HepG2 (cell line): Measurements from ENCODE around the gene SCGB1C2. TPM values are rescaled to one million over a fixed set of nuclear protein-coding genes. Genes with fewer than 3 reads are reported as not detected.
A peak's percentile ranks its signal among the peaks of the same experiment; 100 is the strongest.

Experiments used
- AGO1 ChIP-seq: fragments of 200-400 bp; formaldehyde crosslinking; IDR thresholded peaks from 2 replicates; pipeline ENCODE4 v1.6.1; 2017; ENCODE audit warnings: mild to moderate bottlenecking, low read depth, low read length, moderate library complexity; ENCODE audit not compliant: poor library complexity, severe bottlenecking
- BHLHE40 ChIP-seq: IDR thresholded peaks from 2 replicates; pipeline ENCODE4 v1.6.1; 2011; ENCODE audit warnings: low read length, improper control_type of control experiment
- CBFB ChIP-seq: sonication (generic); formaldehyde crosslinking; IDR thresholded peaks from 2 replicates; pipeline ENCODE4 v1.4.0; 2020; ENCODE audit warnings: missing genetic modification reagents
- DR1 ChIP-seq: sonication (generic); formaldehyde crosslinking; IDR thresholded peaks from 2 replicates; pipeline ENCODE4 v1.8.0; 2021; ENCODE audit warnings: mild to moderate bottlenecking, missing genetic modification reagents, inconsistent platforms
- ETV6 ChIP-seq: sonication (generic); formaldehyde crosslinking; conservative IDR thresholded peaks from 2 replicates; pipeline ENCODE4 v1.4.0; 2020; ENCODE audit warnings: missing genetic modification reagents
- GLI4 ChIP-seq: sonication (generic); formaldehyde crosslinking; IDR thresholded peaks from 2 replicates; pipeline ENCODE4 v1.5.1; 2020; ENCODE audit warnings: missing genetic modification reagents, mild to moderate bottlenecking, moderate library complexity, borderline replicate concordance
- HNF4A ChIP-seq: sonication (generic); formaldehyde crosslinking; IDR thresholded peaks from 2 replicates; pipeline ENCODE4 v1.4.0; 2020; ENCODE audit warnings: missing genetic modification reagents
- HNRNPK ChIP-seq: fragments of 200-400 bp; formaldehyde crosslinking; IDR thresholded peaks from 2 replicates; pipeline ENCODE4 v1.6.1; 2018; ENCODE audit warnings: low read length, low read depth, moderate library complexity, mild to moderate bottlenecking; ENCODE audit not compliant: poor library complexity, severe bottlenecking
- IKZF1 ChIP-seq: fragments of 450-650 bp; IDR thresholded peaks from 2 replicates; pipeline ENCODE4 v1.7.1; 2016
- MIER3 ChIP-seq: IDR thresholded peaks from 2 replicates; pipeline ENCODE4 v1.6.1; 2016; ENCODE audit warnings: missing compliant biosample characterization, borderline replicate concordance
- NKX3-1 ChIP-seq: sonication (generic); formaldehyde crosslinking; IDR thresholded peaks from 2 replicates; pipeline ENCODE4 v1.5.0; 2020; ENCODE audit warnings: missing genetic modification reagents
- NR1H2 ChIP-seq: sonication (generic); formaldehyde crosslinking; IDR thresholded peaks from 2 replicates; pipeline ENCODE4 v1.8.1; 2022; ENCODE audit warnings: low read depth, missing genetic modification reagents, borderline replicate concordance
- PBX2 ChIP-seq: IDR thresholded peaks from 2 replicates; pipeline ENCODE4 v1.6.1; 2016; ENCODE audit warnings: control low read depth
- PRPF4 ChIP-seq: fragments of 200-400 bp; formaldehyde crosslinking; IDR thresholded peaks from 2 replicates; pipeline ENCODE4 v1.6.1; 2016; ENCODE audit warnings: low read length, low read depth; ENCODE audit not compliant: poor library complexity, severe bottlenecking
- RCOR2 ChIP-seq: IDR thresholded peaks from 2 replicates; pipeline ENCODE4 v1.6.1; 2016; ENCODE audit warnings: missing biosample characterization, missing genetic modification reagents
- RFX1 ChIP-seq: fragments of 450-650 bp; IDR thresholded peaks from 2 replicates; pipeline ENCODE4 v1.6.1; 2017
- RXRB ChIP-seq: IDR thresholded peaks from 2 replicates; pipeline ENCODE4 v1.6.1; 2016; ENCODE audit warnings: borderline replicate concordance, missing genetic modification reagents, missing compliant biosample characterization
- SIN3B ChIP-seq: fragments of 150-350 bp; IDR thresholded peaks from 2 replicates; pipeline ENCODE4 v1.6.1; 2014; ENCODE audit warnings: low read length
- SOX6 ChIP-seq, 2 experiments: fragments of 450-650 bp in 1 of 2; sonication (generic) in 1 of 2; formaldehyde crosslinking in 1 of 2; IDR thresholded peaks; 2 replicates each; pipeline versions ENCODE4 v1.4.0 to v1.6.1; 2017 to 2020; ENCODE audit warnings: antibody characterized with exemption in 1 of 2, mild to moderate bottlenecking in 1 of 2, missing genetic modification reagents in 1 of 2
- SP4 ChIP-seq: sonication (generic); formaldehyde crosslinking; IDR thresholded peaks from 2 replicates; pipeline ENCODE4 v1.8.1; 2023; ENCODE audit warnings: mild to moderate bottlenecking, missing genetic modification reagents
- TFDP1 ChIP-seq: IDR thresholded peaks from 2 replicates; pipeline ENCODE4 v1.6.1; 2016; ENCODE audit warnings: missing compliant biosample characterization, missing genetic modification reagents, borderline replicate concordance
- THAP11 ChIP-seq: IDR thresholded peaks from 2 replicates; pipeline ENCODE4 v1.6.1; 2016; ENCODE audit warnings: missing biosample characterization, missing genetic modification reagents
- ZBTB38 ChIP-seq: sonication (generic); formaldehyde crosslinking; IDR thresholded peaks from 2 replicates; pipeline ENCODE4 v1.5.1; 2020; ENCODE audit warnings: mild to moderate bottlenecking, missing genetic modification reagents
- ZBTB7A ChIP-seq: sonication (generic); formaldehyde crosslinking; IDR thresholded peaks from 2 replicates; pipeline ENCODE4 v1.8.0; 2022; ENCODE audit warnings: mild to moderate bottlenecking, missing genetic modification reagents
- ZMYM4 ChIP-seq: sonication (generic); formaldehyde crosslinking; IDR thresholded peaks from 2 replicates; pipeline ENCODE4 v1.8.1; 2023; ENCODE audit warnings: mild to moderate bottlenecking, missing genetic modification reagents
- ZNF121 ChIP-seq: sonication (generic); formaldehyde crosslinking; IDR thresholded peaks from 2 replicates; pipeline ENCODE4 v1.5.0; 2020; ENCODE audit warnings: mild to moderate bottlenecking, missing genetic modification reagents
- ZNF251 ChIP-seq: sonication (generic); formaldehyde crosslinking; IDR thresholded peaks from 2 replicates; pipeline ENCODE4 v1.9.0; 2021; ENCODE audit warnings: mild to moderate bottlenecking, missing genetic modification reagents
- ZNF30 ChIP-seq: sonication (generic); formaldehyde crosslinking; IDR thresholded peaks from 2 replicates; pipeline ENCODE4 v1.5.0; 2020; ENCODE audit warnings: mild to moderate bottlenecking, missing genetic modification reagents
- ZNF431 ChIP-seq: sonication (generic); formaldehyde crosslinking; IDR thresholded peaks from 2 replicates; pipeline ENCODE4 v1.9.0; 2022; ENCODE audit warnings: missing genetic modification reagents, low read depth, mild to moderate bottlenecking, borderline replicate concordance
- ZNF44 ChIP-seq: sonication (generic); formaldehyde crosslinking; IDR thresholded peaks from 2 replicates; pipeline ENCODE4 v1.5.1; 2020; ENCODE audit warnings: mild to moderate bottlenecking, missing genetic modification reagents
- ZNF7 ChIP-seq: IDR thresholded peaks from 2 replicates; pipeline ENCODE4 v1.6.1; 2016; ENCODE audit warnings: missing biosample characterization, missing genetic modification reagents
- ZNF713 ChIP-seq: sonication (generic); formaldehyde crosslinking; IDR thresholded peaks from 2 replicates; pipeline ENCODE4 v1.4.0; 2020; ENCODE audit warnings: mild to moderate bottlenecking, missing genetic modification reagents
- ZNF782 ChIP-seq: sonication (generic); formaldehyde crosslinking; IDR thresholded peaks from 2 replicates; pipeline ENCODE4 v1.4.0; 2020; ENCODE audit warnings: missing genetic modification reagents, mild to moderate bottlenecking, borderline replicate concordance
- ZSCAN20 ChIP-seq: sonication (generic); formaldehyde crosslinking; IDR thresholded peaks from 2 replicates; pipeline ENCODE4 v1.4.0; 2020; ENCODE audit warnings: missing genetic modification reagents, mild to moderate bottlenecking, borderline replicate concordance
- polyA plus RNA-seq, 8 experiments: library from polyadenylated mRNA; depleted of rRNA in 3 of 8; stranded (reverse) in 7 of 8; unstranded in 1 of 8; fragments of >200 nt; fragmentation: Illumina TruSeq in 4 of 8; extraction: Trizol in 4 of 8; gene quantifications; 2 replicates each; pipeline versions ENCODE4 v1.2.1 to v1.2.3, GENCODE V29; 2011 to 2016; ENCODE audit warnings: low read depth in 4 of 8, missing spikeins in 1 of 8, mixed read lengths in 1 of 8; ENCODE audit not compliant: insufficient read depth in 1 of 8
- total RNA-seq, 5 experiments: library from RNA; depleted of rRNA; stranded (reverse); fragments of >200 nt; fragmentation: Illumina TruSeq; extraction: Trizol; gene quantifications; 2 replicates each; pipeline ENCODE4 v1.2.3, GENCODE V29; 2016; ENCODE audit warnings: low read depth in 1 of 5

The SCGB1C2 gene
- total and polyA plus RNA-seq, 2 of the 13 experiments (the other 11 are each of a cell fraction or from before 2014, with no cell fraction given), result not detected

GRCh38 chr17:151004-151403 lies 13.6 kb downstream of the SCGB1C2 start (continued):
- TF ChIP-seq RXRB (CRISPR knock-in tag) (0 out of 2 replicates have a peak, but pooled peaks have one; percentile 22), ZNF30 (no peak), CBFB (CRISPR knock-in tag) (no peak), ZNF121 (peak; percentile 97), ZNF44 (no peak), DR1 (no peak), AGO1 (no peak), RCOR2 (CRISPR knock-in tag) (no peak), SOX6 (IDR thresholded peaks at IDR 0.05) (no peak), SOX6 (CRISPR knock-in tag; IDR thresholded peaks at IDR 0.05) (peak; percentile 24; the same call in 1 of the 2 replicates), THAP11 (no peak), BHLHE40 (no peak), PBX2 (CRISPR knock-in tag) (no peak), ZNF251 (CRISPR knock-in tag) (no peak), ZNF7 (CRISPR knock-in tag) (no peak), SIN3B (no peak), IKZF1 (no peak), HNF4A (CRISPR knock-in tag) (peak; percentile 94), ZBTB38 (CRISPR knock-in tag) (no peak), ZBTB7A (CRISPR knock-in tag) (no peak), NR1H2 (CRISPR knock-in tag) (no peak), TFDP1 (no peak), NKX3-1 (CRISPR knock-in tag) (no peak), ZSCAN20 (CRISPR knock-in tag) (no peak), RFX1 (no peak), GLI4 (CRISPR knock-in tag) (no peak), MIER3 (CRISPR knock-in tag) (peak; percentile 42; the same call in 1 of the 2 replicates), ZNF431 (no peak), PRPF4 (no peak), ZNF713 (no peak), SP4 (CRISPR knock-in tag) (0 out of 2 replicates have a peak, but pooled peaks have one; percentile 20), HNRNPK (no peak), ETV6 (CRISPR knock-in tag) (no peak), ZMYM4 (CRISPR knock-in tag) (no peak), ZNF782 (CRISPR knock-in tag) (no peak)
